Fibroblast of the aortic adventitia (primary cell): ENCODE measurements around the gene GAPT. TPM values are rescaled to one million over a fixed set of nuclear protein-coding genes. Genes with fewer than 3 reads are reported as not detected.

Source experiments
- DNase-seq: peaks from one replicate; pipeline ENCODE4 v3.0.0-alpha.2; 2010; ENCODE audit warnings: low read depth
- H3K4me3 ChIP-seq: 2 replicates; pipeline ENCODE4 v1.5.1; 2011; ENCODE audit warnings: low read depth, mild to moderate bottlenecking, control low read depth, low read length, moderate library complexity
- CTCF ChIP-seq: IDR thresholded peaks from 2 replicates; pipeline ENCODE4 v1.5.1; 2011; ENCODE audit warnings: mild to moderate bottlenecking, low read length, control low read depth, inconsistent platforms; ENCODE audit not compliant: insufficient read depth
- total RNA-seq: library from RNA; depleted of rRNA; stranded (reverse); fragments of >200 nt; gene quantifications from 2 replicates; pipeline ENCODE4 v1.2.3, GENCODE V29; 2012; ENCODE audit warnings: low replicate concordance

The GAPT gene
- not detected in 2 replicates for total RNA-seq

GRCh38 chr5:58491216-58491892, at the start of gene GAPT:
GAPT (plus strand) TSS chr5:58491435; CDS start chr5:58494537, 3,102 bp downstream.
- no peak for TF ChIP-seq CTCF
- no peak for DNase-seq
- no peak within 1 kb of the TSS for H3K4me3 ChIP-seq

DNA sequence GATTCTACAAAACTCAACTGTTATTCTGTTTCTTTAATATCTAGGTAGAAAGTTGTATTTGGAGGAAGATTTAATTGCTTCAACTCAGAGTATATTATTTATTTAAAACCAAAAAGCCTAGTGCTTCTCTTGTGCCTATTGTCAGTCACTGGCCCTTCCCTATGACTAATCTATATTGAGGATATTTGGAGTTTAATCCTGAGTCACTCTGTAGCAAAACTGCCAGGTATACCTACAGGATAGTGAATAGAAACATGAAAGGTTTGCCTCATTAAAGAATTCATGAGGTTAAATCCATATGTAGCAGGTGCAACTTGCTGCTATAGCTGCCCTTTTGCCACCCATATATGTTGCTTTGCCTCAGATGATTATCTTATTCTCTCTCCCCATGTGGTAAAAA, 46.4 kb upstream of the GAPT start:
- no peak for TF ChIP-seq CTCF
- no peak for DNase-seq
- H3K4me3 ChIP-seq = no peak overlapping the region

DNA sequence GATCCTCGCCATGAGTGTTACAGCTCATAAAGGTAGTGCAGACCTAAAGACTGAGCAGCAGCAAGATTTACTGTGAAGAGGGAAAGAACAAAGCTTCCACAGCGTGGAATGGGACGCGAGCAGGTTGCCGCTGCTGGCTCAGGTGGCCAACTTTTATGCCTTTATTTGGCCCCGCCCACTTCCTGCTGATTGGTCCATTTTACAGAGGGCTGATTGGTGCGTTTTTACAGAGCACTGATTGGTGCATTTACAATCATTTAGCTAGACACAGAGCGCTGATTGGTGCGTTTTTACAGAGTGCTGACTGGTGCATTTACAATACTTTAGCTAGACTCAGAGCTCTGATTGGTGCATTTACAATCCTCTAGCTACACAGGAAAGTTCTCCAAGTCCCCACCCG, 45.2 kb upstream of the GAPT start:
- DNase-seq = no peak
- no peak for TF ChIP-seq CTCF
- no peak overlapping the region for H3K4me3 ChIP-seq

- no peak for DNase-seq
- no peak overlapping the region for H3K4me3 ChIP-seq
- TF ChIP-seq CTCF = no peak
Measured at GRCh38 chr5:58447226-58447625, 44.0 kb upstream of the GAPT start.

GRCh38 chr5:58450018-58450417, 41.2 kb upstream of the GAPT start:
- peak; percentile 42 for DNase-seq
- H3K4me3 ChIP-seq = no peak overlapping the region
- TF ChIP-seq CTCF = no peak

DNA sequence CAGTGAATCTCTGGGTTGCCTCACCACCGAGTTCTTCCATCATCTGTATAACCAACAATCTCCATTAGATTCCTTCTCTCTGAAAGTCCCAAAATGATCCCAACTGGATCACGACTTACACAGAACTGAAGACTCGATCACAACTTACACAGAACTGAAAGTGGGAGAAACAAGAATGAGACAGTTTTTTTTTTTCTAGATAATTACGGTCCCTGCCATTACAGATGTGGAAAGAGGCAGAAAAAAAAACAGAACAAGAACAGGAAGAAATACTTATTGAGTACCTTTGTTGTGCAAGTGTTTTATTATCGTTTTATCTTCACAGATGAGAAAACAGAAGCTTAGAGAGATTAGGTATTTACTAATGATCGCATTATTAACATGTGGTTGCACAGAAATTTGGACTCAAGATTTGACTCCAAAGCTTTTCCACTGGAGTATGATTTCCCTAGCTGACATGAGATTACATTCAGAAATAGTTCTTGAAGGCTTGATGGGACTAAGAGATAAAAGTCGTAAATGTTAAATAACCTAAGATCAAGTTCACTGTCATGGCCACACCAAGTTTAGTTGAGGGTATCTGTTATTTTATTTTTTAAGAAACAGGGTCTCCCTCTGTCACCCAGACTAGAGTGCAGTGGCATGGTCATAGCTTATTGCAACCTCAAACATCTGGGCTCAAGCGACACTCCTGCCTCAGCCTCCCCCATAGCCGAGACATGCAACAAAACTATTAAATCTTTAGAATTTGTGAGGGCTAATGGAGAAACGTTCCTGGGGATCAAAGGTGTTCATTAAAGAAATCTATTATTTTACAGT, 40.2 kb upstream of the GAPT start:
- H3K4me3 ChIP-seq = no peak overlapping the region
- no peak for TF ChIP-seq CTCF
- peak; percentile 69 for DNase-seq
